H1 (cell line): ENCODE measurements around the gene CFAP97D2. TPM values are rescaled to one million over a fixed set of nuclear protein-coding genes. Genes with fewer than 3 reads are reported as not detected.

Experiments used
- CTCF ChIA-PET: fragments of 300-600 bp; sonication (Branson Sonifier 250); formaldehyde crosslinking; loops from one replicate; lab custom pipeline; 2021; ENCODE audit not compliant: partially characterized antibody; lab: Charles Lee
- POLR2A ChIA-PET: fragments of 300-600 bp; sonication (Branson Sonifier 250); formaldehyde crosslinking; loops from one replicate; lab custom pipeline; 2021; ENCODE audit warnings: inconsistent platforms; ENCODE audit not compliant: partially characterized antibody; lab: Charles Lee
- DNase-seq, 2 experiments: peaks; one replicate each; pipeline versions ENCODE4 v3.0.0 to v3.0.0-alpha.2; 2010 to 2022; ENCODE audit warnings: low spot score in 2 of 2, low read depth in 1 of 2, mixed read lengths in 1 of 2
- FAIRE-seq: peaks from 2 replicates; lab custom pipeline; 2011; peaks lifted over from hg19 to GRCh38; lab: Jason Lieb, UNC
- H2AFZ ChIP-seq: 2 replicates; pipeline ENCODE4 v1.8.1; 2012; ENCODE audit warnings: low read length, inconsistent platforms
- H2AK5ac ChIP-seq: 2 replicates; pipeline ENCODE4 v1.6.1; 2013; ENCODE audit warnings: low read depth, low read length
- H2BK120ac ChIP-seq: replicated peaks from 2 replicates; pipeline ENCODE3; 2013; ENCODE audit warnings: low read depth, low read length, inconsistent platforms
- H2BK12ac ChIP-seq: 2 replicates; pipeline ENCODE4 v1.6.1; 2013; ENCODE audit warnings: low read depth, low read length
- H2BK15ac ChIP-seq: 2 replicates; pipeline ENCODE4 v1.6.1; 2013; ENCODE audit warnings: low read length
- H2BK20ac ChIP-seq: 2 replicates; pipeline ENCODE4 v1.6.1; 2013; ENCODE audit warnings: low read length
- H2BK5ac ChIP-seq: 2 replicates; pipeline ENCODE4 v1.6.1; 2013; ENCODE audit warnings: low read depth, low read length
- H3K14ac ChIP-seq: 2 replicates; pipeline ENCODE4 v1.6.1; 2013; ENCODE audit warnings: inconsistent platforms; ENCODE audit not compliant: insufficient read length
- H3K18ac ChIP-seq: 2 replicates; pipeline ENCODE4 v1.6.1; 2013; ENCODE audit warnings: low read length; ENCODE audit errors: extremely low read depth
- H3K23ac ChIP-seq: 2 replicates; pipeline ENCODE4 v1.6.1; 2013; ENCODE audit warnings: inconsistent platforms; ENCODE audit not compliant: insufficient read length
- H3K23me2 ChIP-seq: 2 replicates; pipeline ENCODE4 v1.6.1; 2013; ENCODE audit warnings: low read depth, low read length
- H3K27ac ChIP-seq: 2 replicates; pipeline ENCODE4 v1.6.1; 2011; ENCODE audit warnings: low read depth, low read length, inconsistent platforms
- H3K27me3 ChIP-seq, 4 experiments: replicated peaks in 1 of 4; 1 replicate in 1 of 4; 2 replicates in 3 of 4; pipeline versions ENCODE4 v1.6.1 to v1.8.1; 2011 to 2013; ENCODE audit warnings: low read length in 3 of 4, mild to moderate bottlenecking in 3 of 4, inconsistent platforms in 2 of 4, mixed read lengths in 2 of 4, moderate library complexity in 1 of 4; ENCODE audit not compliant: control insufficient read depth in 3 of 4, insufficient read depth in 3 of 4; ENCODE audit errors: extremely low read depth in 1 of 4
- H3K36me3 ChIP-seq, 4 experiments: 2 replicates each; pipeline versions ENCODE4 v1.6.1 to v1.8.1; 2011 to 2013; ENCODE audit warnings: mild to moderate bottlenecking in 4 of 4, low read length in 3 of 4, moderate library complexity in 2 of 4, control low read depth in 1 of 4, inconsistent platforms in 1 of 4; ENCODE audit not compliant: insufficient read depth in 4 of 4, control insufficient read depth in 2 of 4
- H3K4ac ChIP-seq: replicated peaks from 2 replicates; pipeline ENCODE3; 2013; ENCODE audit warnings: low read length, low read depth, mixed read lengths, inconsistent platforms; ENCODE audit not compliant: insufficient read length
- H3K4me1 ChIP-seq, 4 experiments: replicated peaks in 1 of 4; 1 replicate in 1 of 4; 2 replicates in 3 of 4; pipeline versions ENCODE4 v1.6.1 to v1.8.1; 2011 to 2013; ENCODE audit warnings: low read length in 3 of 4, inconsistent platforms in 2 of 4, mixed read lengths in 1 of 4; ENCODE audit not compliant: insufficient read depth in 4 of 4, control insufficient read depth in 3 of 4
- H3K4me2 ChIP-seq, 2 experiments: 2 replicates each; pipeline versions ENCODE4 v1.6.1 to v1.8.1; 2011 to 2013; ENCODE audit warnings: low read depth in 2 of 2, low read length in 2 of 2, control low read depth in 1 of 2, inconsistent platforms in 1 of 2, mild to moderate bottlenecking in 1 of 2; ENCODE audit not compliant: insufficient read depth in 1 of 2
- H3K4me3 ChIP-seq, 4 experiments: fragments of 200-600, 300-600 bp in 1 of 4; sonication (generic), shearing (Covaris generic), sonication (Bioruptor Twin) in 1 of 4; 2 replicates each; pipeline versions ENCODE4 v1.5.1 to v1.8.1; 2011 to 2016; ENCODE audit warnings: low read length in 4 of 4, low read depth in 3 of 4, control low read depth in 2 of 4, inconsistent platforms in 2 of 4, mild to moderate bottlenecking in 2 of 4, mixed read lengths in 1 of 4, moderate library complexity in 1 of 4; ENCODE audit not compliant: insufficient read depth in 2 of 4; ENCODE audit errors: extremely low read depth in 1 of 4
- H3K56ac ChIP-seq: replicated peaks from 2 replicates; pipeline ENCODE3; 2013; ENCODE audit warnings: low read depth, mild to moderate bottlenecking, mixed read lengths, low read length, inconsistent platforms; ENCODE audit not compliant: insufficient read length
- H3K79me1 ChIP-seq: 2 replicates; pipeline ENCODE4 v1.6.1; 2013; ENCODE audit warnings: low read depth, low read length, control low read depth
- H3K79me2 ChIP-seq, 2 experiments: 2 replicates each; pipeline versions ENCODE4 v1.6.1 to v1.8.1; 2012 to 2013; ENCODE audit warnings: low read length in 2 of 2, mild to moderate bottlenecking in 2 of 2, inconsistent platforms in 1 of 2; ENCODE audit not compliant: insufficient read depth in 2 of 2, control insufficient read depth in 1 of 2
- H3K9ac ChIP-seq, 4 experiments: replicated peaks in 1 of 4; 1 replicate in 1 of 4; 2 replicates in 3 of 4; pipeline versions ENCODE4 v1.6.1 to v1.8.1; 2011 to 2013; ENCODE audit warnings: low read depth in 3 of 4, low read length in 3 of 4, control low read depth in 2 of 4, mild to moderate bottlenecking in 2 of 4, moderate library complexity in 2 of 4, inconsistent platforms in 1 of 4; ENCODE audit errors: extremely low read depth in 1 of 4
- H3K9me3 ChIP-seq, 2 experiments: 2 replicates each; pipeline versions ENCODE4 v1.6.1 to v1.8.1; 2012 to 2013; ENCODE audit warnings: mild to moderate bottlenecking in 2 of 2, moderate library complexity in 2 of 2, control low read depth in 1 of 2, inconsistent platforms in 1 of 2, low read depth in 1 of 2, low read length in 1 of 2, mixed read lengths in 1 of 2; ENCODE audit not compliant: insufficient read depth in 2 of 2
- H4K20me1 ChIP-seq, 2 experiments: replicated peaks in 1 of 2; 2 replicates each; pipeline versions ENCODE3 to v1.8.1; 2011 to 2013; ENCODE audit warnings: inconsistent platforms in 2 of 2, low read length in 2 of 2, mild to moderate bottlenecking in 1 of 2; ENCODE audit not compliant: insufficient read depth in 2 of 2, control insufficient read depth in 1 of 2
- H4K5ac ChIP-seq: 2 replicates; pipeline ENCODE4 v1.6.1; 2013; ENCODE audit warnings: low read length, low read depth, mixed read lengths, inconsistent platforms; ENCODE audit not compliant: insufficient read length
- H4K8ac ChIP-seq: 2 replicates; pipeline ENCODE4 v1.8.0; 2013; ENCODE audit warnings: mild to moderate bottlenecking, moderate library complexity, low read length, inconsistent platforms; ENCODE audit not compliant: insufficient read depth; ENCODE audit errors: extremely low read depth
- H4K91ac ChIP-seq: replicated peaks from 2 replicates; pipeline ENCODE3; 2013; ENCODE audit warnings: low read length, mixed read lengths, inconsistent platforms; ENCODE audit not compliant: insufficient read length
- BRCA1 ChIP-seq: IDR thresholded peaks from 2 replicates; pipeline ENCODE4 v1.6.1; 2012; ENCODE audit warnings: low read depth, low read length, improper control_type of control experiment
- CBX8 ChIP-seq: fragments of 300-800, 300-1000 bp; sonication (generic); IDR thresholded peaks from 2 replicates; pipeline ENCODE4 v1.7.1; 2016; ENCODE audit warnings: low read depth, low read length, borderline replicate concordance
- WGBS, 2 experiments: shearing (Covaris generic) in 1 of 2; methylation state at CpG; one replicate each; pipeline versions ENCODE4 v1.1.6 to v1.1.7; 2013 to 2015; ENCODE audit warnings: low lambda C conversion rate in 2 of 2, mixed read lengths in 2 of 2, inconsistent platforms in 1 of 2, low coverage in 1 of 2, missing lambda C conversion rate in 1 of 2; ENCODE audit not compliant: insufficient replicate concordance in 2 of 2, insufficient coverage in 1 of 2, insufficient read length in 1 of 2; ENCODE audit errors: extremely low coverage in 1 of 2, missing lambda C conversion rate in 1 of 2; 5-methylcytosine and 5-hydroxymethylcytosine counted together
- polyA plus RNA-seq, 7 experiments: library from polyadenylated mRNA; depleted of rRNA in 3 of 7; stranded (reverse) in 5 of 7; unstranded in 2 of 7; fragments of >200 nt in 5 of 7; fragments of 200-250 nt in 2 of 7; gene quantifications; 1 replicate in 5 of 7; 2 replicates in 1 of 7; 4 replicates in 1 of 7; pipeline versions ENCODE4 v1.2.1 to v1.2.3, GENCODE V29; 2011 to 2013; ENCODE audit warnings: missing spikeins in 2 of 7, mixed read lengths in 2 of 7
- total RNA-seq: library from RNA; stranded (reverse); fragmentation: NEBNext Ultra II Directional; extraction: Animal tissue kit (Norgen Biotek cat#: 25700); gene quantifications from 2 replicates; pipeline ENCODE4 v1.2.1, GENCODE V29; 2021

CFAP97D2 gene
- total and polyA plus RNA-seq, 2 of the 8 experiments (the other 6 are each of a cell fraction or from before 2014, with no cell fraction given) = not detected

DNA sequence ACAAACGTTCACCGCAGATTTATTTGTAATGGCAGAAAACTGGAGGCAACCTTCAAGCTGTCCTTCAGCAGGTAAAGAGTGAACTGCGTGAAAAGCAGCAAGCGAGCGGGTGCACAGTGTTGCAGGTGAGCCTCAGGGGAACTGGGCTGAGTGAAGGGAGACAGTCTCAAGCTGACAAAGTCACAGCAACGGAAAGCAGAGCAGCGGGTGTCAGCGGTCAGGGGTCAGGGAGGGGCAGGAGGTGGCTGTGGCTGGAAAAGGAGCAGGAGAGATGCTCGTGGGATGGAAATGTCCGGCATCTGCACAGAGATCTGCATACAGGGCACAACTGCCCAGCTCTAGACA lies 38.2 kb upstream of the CFAP97D2 start:
- TF ChIP-seq CBX8 (no peak), BRCA1 (no peak)
- Histone ChIP-seq H4K8ac (no peak overlapping the region; the same call in 1 of the 2 replicates), H2BK120ac (no peak overlapping the region), H3K4ac (no peak overlapping the region), H3K9me3 (no peaks in the 10 kb centered on the region), H3K4me2 (no peak overlapping the region), H3K18ac (no peak overlapping the region), H3K4me1 (peaks cover 0 to 3% (median 1%) of the 10 kb centered on the region in 4 experiments; a peak in 2 of 7 replicates), H3K14ac (no peak overlapping the region), H2AK5ac (no peak overlapping the region; the same call in 1 of the 2 replicates), H3K79me1 (no peaks in the 10 kb centered on the region), H3K9ac (no peak overlapping the region), H2BK12ac (0 out of 2 replicates have a peak overlapping the region, but pooled peaks have one; percentile 78), H3K23me2 (peaks cover 9% of the 10 kb centered on the region), H3K23ac (no peak overlapping the region), H2BK20ac (no peak overlapping the region), H3K79me2 (no peaks in the 10 kb centered on the region), H4K5ac (no peak overlapping the region), H3K4me3 (no peak overlapping the region), H2BK15ac (no peak overlapping the region), H3K56ac (no peak overlapping the region), H2BK5ac (peak overlapping the region; percentile 82; the same call in 1 of the 2 replicates), H4K20me1 (peaks cover 0 to 10% of the 10 kb centered on the region in 2 experiments), H4K91ac (no peak overlapping the region), H3K27ac (no peak overlapping the region), H3K36me3 (no peaks in the 10 kb centered on the region; a peak in 1 of 8 replicates), H3K27me3 (no peaks in the 10 kb centered on the region), H2AFZ (no peak overlapping the region)
- ChIA-PET POLR2A (no interaction called here), CTCF (interaction anchor here (1.0 kb wide), 1 partner anchor 13 kb away, joined by 3 read pairs; no protein-coding TSS in a partner anchor)
- no peak for FAIRE-seq
- 88% methylated on average over 10 of the region's 10 CpGs; no CpG with 5 or more reads in 1 of the 2 experiments for WGBS, 2 experiments
- no peak for DNase-seq
